Measurements from ENCODE around the gene INPP5A.

INPP5A gene

GRCh38 chr10:132826524-132827422 lies 289.2 kb downstream of the INPP5A start:
- Histone ChIP-seq H3K27ac (ENCODE audit: low read depth, low read length) (no peak overlapping the region), H3K9ac (ENCODE audit: low read length) (no peak overlapping the region), H3K9me3 (ENCODE audit: control insufficient read depth, insufficient read depth, low read depth, low read length) (peaks cover 40% of the 10 kb centered on the region), H3K36me3 (ENCODE audit: control insufficient read depth, insufficient read depth, low read length) (no peaks in the 10 kb centered on the region), H3K4me3 (ENCODE audit: low read depth, low read length) (no peak overlapping the region), H3K4me1 (ENCODE audit: control insufficient read depth, insufficient read depth, low read length) (no peaks in the 10 kb centered on the region), H3K27me3 (ENCODE audit: control insufficient read depth, insufficient read depth, low read length) (no peaks in the 10 kb centered on the region; the same call in 1 of the 2 replicates)

DNA sequence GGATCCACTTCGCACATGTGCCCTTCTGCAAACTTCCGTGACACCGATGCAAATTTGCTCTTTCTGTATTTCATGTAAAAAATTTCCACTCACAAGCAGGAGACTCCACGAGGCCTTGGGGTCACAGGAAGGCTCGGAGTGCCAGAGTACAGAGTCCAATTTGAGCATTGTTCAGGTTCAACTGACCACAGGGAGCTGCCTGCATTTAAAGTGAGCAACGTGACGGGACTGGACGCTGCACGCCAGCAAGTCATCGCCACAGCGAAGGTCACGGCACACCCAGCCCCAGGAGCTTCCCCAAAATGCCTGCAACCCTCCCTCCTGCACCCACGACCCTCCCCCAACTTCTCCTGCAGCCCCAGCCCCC lies 289.8 kb downstream of the INPP5A start:
- H3K9me3 ChIP-seq (ENCODE audit: control insufficient read depth, insufficient read depth, low read depth, low read length), result peaks cover 34% of the 10 kb centered on the region
- H3K4me3 ChIP-seq (ENCODE audit: low read depth, low read length), result no peak overlapping the region
- H3K9ac ChIP-seq (ENCODE audit: low read length), result no peak overlapping the region
- H3K4me1 ChIP-seq (ENCODE audit: control insufficient read depth, insufficient read depth, low read length), result no peaks in the 10 kb centered on the region
- no peak overlapping the region for H3K27ac ChIP-seq (ENCODE audit: low read depth, low read length)
- no peaks in the 10 kb centered on the region for H3K36me3 ChIP-seq (ENCODE audit: control insufficient read depth, insufficient read depth, low read length)
- H3K27me3 ChIP-seq (ENCODE audit: control insufficient read depth, insufficient read depth, low read length), result no peaks in the 10 kb centered on the region; the same call in 1 of the 2 replicates

DNA sequence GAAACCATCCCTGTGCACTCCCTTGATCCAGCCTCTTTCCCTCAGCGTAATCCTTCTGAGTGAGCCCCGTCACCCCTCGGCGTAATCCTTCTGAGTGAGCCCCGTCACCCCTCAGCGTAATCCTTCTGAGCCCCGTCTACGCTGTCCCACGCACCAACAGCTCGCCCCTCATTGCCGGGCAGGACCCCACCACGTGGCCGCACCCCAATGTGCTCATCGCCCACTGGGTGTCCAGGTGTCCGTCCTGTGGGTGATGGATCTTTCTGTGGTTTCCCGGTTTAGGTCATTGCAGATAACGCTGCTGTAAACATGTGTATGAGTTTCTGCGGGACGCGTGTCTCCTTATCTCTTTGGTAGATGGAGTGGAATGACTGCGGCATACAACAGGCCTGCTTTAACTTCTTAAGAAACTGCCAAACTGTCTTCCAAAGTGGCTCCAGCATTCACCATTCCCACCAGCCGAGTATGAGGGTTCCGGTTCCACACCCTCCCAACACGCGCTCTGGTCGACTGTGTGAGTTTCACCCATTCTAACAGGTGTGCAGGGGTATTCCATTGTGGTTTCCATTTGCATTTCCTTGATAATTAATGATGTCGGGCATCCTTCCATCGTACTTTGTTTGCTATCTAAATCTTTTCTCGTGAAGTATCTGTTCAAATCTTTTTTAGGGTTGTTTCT lies 290.4 kb downstream of the INPP5A start:
- no peaks in the 10 kb centered on the region; the same call in 1 of the 2 replicates for H3K27me3 ChIP-seq (ENCODE audit: control insufficient read depth, insufficient read depth, low read length)

DNA sequence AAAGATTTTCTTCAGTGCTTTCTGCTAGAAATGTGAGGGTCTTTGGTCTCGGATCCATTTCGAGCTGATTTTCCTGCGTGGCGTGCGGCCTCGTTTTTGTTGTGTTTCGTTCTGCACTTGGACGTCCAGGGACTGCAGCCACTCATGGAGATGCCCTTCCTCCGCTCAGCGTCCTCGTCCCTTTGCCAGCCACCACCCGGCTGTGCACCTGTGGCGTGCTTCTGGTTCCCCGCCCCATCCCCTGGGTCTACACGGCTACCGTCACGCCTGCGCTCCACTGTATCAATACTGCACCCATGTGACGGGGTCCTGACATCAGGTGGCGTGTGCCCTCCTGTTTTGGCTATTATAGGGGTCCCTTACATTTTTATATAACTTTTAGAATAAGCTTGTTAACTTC lies 291.1 kb downstream of the INPP5A start:
- Histone ChIP-seq H3K27me3 (ENCODE audit: control insufficient read depth, insufficient read depth, low read length) (no peaks in the 10 kb centered on the region; the same call in 1 of the 2 replicates), H3K36me3 (ENCODE audit: control insufficient read depth, insufficient read depth, low read length) (no peaks in the 10 kb centered on the region), H3K27ac (ENCODE audit: low read depth, low read length) (no peak overlapping the region), H3K9ac (ENCODE audit: low read length) (no peak overlapping the region), H3K4me1 (ENCODE audit: control insufficient read depth, insufficient read depth, low read length) (no peaks in the 10 kb centered on the region), H3K4me3 (ENCODE audit: low read depth, low read length) (no peak overlapping the region), H3K9me3 (ENCODE audit: control insufficient read depth, insufficient read depth, low read depth, low read length) (peaks cover 25% of the 10 kb centered on the region; the same call in 1 of the 2 replicates)

More for the DNA sequence above, 290.4 kb downstream of the INPP5A start:
- Histone ChIP-seq H3K9me3 (ENCODE audit: control insufficient read depth, insufficient read depth, low read depth, low read length) (peaks cover 29% of the 10 kb centered on the region), H3K36me3 (ENCODE audit: control insufficient read depth, insufficient read depth, low read length) (no peaks in the 10 kb centered on the region), H3K9ac (ENCODE audit: low read length) (no peak overlapping the region), H3K4me3 (ENCODE audit: low read depth, low read length) (no peak overlapping the region), H3K27ac (ENCODE audit: low read depth, low read length) (no peak overlapping the region), H3K4me1 (ENCODE audit: control insufficient read depth, insufficient read depth, low read length) (no peaks in the 10 kb centered on the region)

GRCh38 chr10:132829403-132829802 lies 291.8 kb downstream of the INPP5A start:
- Histone ChIP-seq H3K4me1 (ENCODE audit: control insufficient read depth, insufficient read depth, low read length) (no peaks in the 10 kb centered on the region), H3K4me3 (ENCODE audit: low read depth, low read length) (no peak overlapping the region)

GRCh38 chr10:132832186-132832969 lies 294.8 kb downstream of the INPP5A start:
- Histone ChIP-seq H3K4me3 (ENCODE audit: low read depth, low read length) (no peak overlapping the region), H3K4me1 (ENCODE audit: control insufficient read depth, insufficient read depth, low read length) (no peaks in the 10 kb centered on the region), H3K36me3 (ENCODE audit: control insufficient read depth, insufficient read depth, low read length) (no peaks in the 10 kb centered on the region), H3K27ac (ENCODE audit: low read depth, low read length) (no peak overlapping the region), H3K9me3 (ENCODE audit: control insufficient read depth, insufficient read depth, low read depth, low read length) (no peaks in the 10 kb centered on the region; the same call in 1 of the 2 replicates), H3K27me3 (ENCODE audit: control insufficient read depth, insufficient read depth, low read length) (no peaks in the 10 kb centered on the region; the same call in 1 of the 2 replicates), H3K9ac (ENCODE audit: low read length) (no peak overlapping the region)

More at GRCh38 chr10:132829403-132829802, 291.8 kb downstream of the INPP5A start:
- Histone ChIP-seq H3K27ac (ENCODE audit: low read depth, low read length) (no peak overlapping the region), H3K36me3 (ENCODE audit: control insufficient read depth, insufficient read depth, low read length) (no peaks in the 10 kb centered on the region), H3K9ac (ENCODE audit: low read length) (no peak overlapping the region), H3K27me3 (ENCODE audit: control insufficient read depth, insufficient read depth, low read length) (no peaks in the 10 kb centered on the region; the same call in 1 of the 2 replicates), H3K9me3 (ENCODE audit: control insufficient read depth, insufficient read depth, low read depth, low read length) (peaks cover 19% of the 10 kb centered on the region; the same call in 1 of the 2 replicates)

All from HUES6 (cell line).